ENCODE results near the gene FGF11.

DNA sequence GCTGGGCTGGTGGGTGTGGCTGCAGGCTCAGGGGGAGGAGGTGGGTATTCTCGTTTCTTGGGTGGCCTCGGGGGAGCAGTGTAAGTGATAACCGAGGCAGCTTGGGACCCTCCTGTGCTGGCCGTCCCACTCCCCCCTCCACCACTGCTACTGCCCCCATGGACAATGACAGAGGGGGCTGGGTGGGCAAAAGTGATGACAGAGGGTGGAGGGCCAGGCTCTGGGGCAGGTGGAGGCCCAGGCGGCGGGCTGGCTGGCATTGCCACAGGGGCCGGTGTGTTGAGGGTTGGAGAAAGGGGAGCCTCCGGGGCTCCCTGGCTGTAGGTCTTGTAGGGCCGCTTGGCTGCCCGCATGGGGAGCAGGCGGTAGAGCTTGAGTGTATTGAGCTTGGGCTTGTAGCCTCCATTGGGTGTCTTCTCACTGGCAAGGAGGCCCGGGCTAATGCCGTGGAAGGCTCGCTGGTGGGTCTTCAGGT lies 24.1 kb downstream of the FGF11 start:
- TF ChIP-seq, protein P1, sequence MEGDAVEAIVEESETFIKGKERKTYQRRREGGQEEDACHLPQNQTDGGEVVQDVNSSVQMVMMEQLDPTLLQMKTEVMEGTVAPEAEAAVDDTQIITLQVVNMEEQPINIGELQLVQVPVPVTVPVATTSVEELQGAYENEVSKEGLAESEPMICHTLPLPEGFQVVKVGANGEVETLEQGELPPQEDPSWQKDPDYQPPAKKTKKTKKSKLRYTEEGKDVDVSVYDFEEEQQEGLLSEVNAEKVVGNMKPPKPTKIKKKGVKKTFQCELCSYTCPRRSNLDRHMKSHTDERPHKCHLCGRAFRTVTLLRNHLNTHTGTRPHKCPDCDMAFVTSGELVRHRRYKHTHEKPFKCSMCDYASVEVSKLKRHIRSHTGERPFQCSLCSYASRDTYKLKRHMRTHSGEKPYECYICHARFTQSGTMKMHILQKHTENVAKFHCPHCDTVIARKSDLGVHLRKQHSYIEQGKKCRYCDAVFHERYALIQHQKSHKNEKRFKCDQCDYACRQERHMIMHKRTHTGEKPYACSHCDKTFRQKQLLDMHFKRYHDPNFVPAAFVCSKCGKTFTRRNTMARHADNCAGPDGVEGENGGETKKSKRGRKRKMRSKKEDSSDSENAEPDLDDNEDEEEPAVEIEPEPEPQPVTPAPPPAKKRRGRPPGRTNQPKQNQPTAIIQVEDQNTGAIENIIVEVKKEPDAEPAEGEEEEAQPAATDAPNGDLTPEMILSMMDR (IDR thresholded peaks at IDR 0.05; ENCODE audit: poor library complexity), result no peak
- TF ChIP-seq EZH2phosphoT487 (IDR thresholded peaks at IDR 0.05; ENCODE audit: low read depth, severe bottlenecking, unreplicated experiment) (no peak), EZH2 (IDR thresholded peaks at IDR 0.05; ENCODE audit: borderline replicate concordance) (no peak)
